Sigmoid colon (tissue), 4 donors: Measurements from ENCODE around the gene ZNF575.

Source experiments
- CTCF ChIP-seq, 4 experiments: fragments of 450-650 bp in 3 of 4; fragments of 200-600 bp in 1 of 4; IDR thresholded peaks; one replicate each; pipeline ENCODE4 v1.5.1; 2016 to 2019; ENCODE audit warnings: antibody characterized with exemption in 4 of 4, mild to moderate bottlenecking in 3 of 4, moderate library complexity in 2 of 4
- POLR2A ChIP-seq, 2 donors: fragments of 450-650 bp; IDR thresholded peaks; one replicate each; pipeline ENCODE4 v1.6.1; 2016; ENCODE audit warnings: antibody characterized with exemption in 2 of 2, mild to moderate bottlenecking in 2 of 2, moderate library complexity in 2 of 2
- POLR2AphosphoS5 ChIP-seq, 4 donors: sonication (generic); formaldehyde crosslinking; IDR thresholded peaks; one replicate each; pipeline ENCODE4 v1.6.1; 2017; ENCODE audit warnings: antibody characterized with exemption in 4 of 4

GRCh38 chr19:43575156-43575950, 42.4 kb downstream of the ZNF575 start, which contains the start of the genes PINLYP and XRCC1:
- TF ChIP-seq POLR2A (IDR thresholded peaks at IDR 0.05) (peak in 1 of 2 donors; percentile 37), POLR2AphosphoS5 (IDR thresholded peaks at IDR 0.05) (peak; percentile 66 to 82 (median 80)), CTCF (IDR thresholded peaks at IDR 0.05) (no peak)
